CD4-positive, alpha-beta T cell treated with Interleukin-4 for 4 hours (primary cell): Measurements from ENCODE around the gene ARPIN.
"Not testable (repeated sequence)": the region's sequence is repeated elsewhere in the genome, so short reads cannot be mapped to it uniquely, and the experiment has no call there.

Source experiments
- DNase-seq: peaks from one replicate; pipeline ENCODE4 v3.0.0-alpha.2; 2020

ARPIN gene

GRCh38 chr15:89912674-89913396 is at the start of gene ARPIN:
ARPIN (minus strand) TSS chr15:89912952; CDS start chr15:89912835, 117 bp downstream.
- no peak for DNase-seq

GRCh38 chr15:89958107-89958805 is 45.5 kb upstream of the ARPIN start:
- DNase-seq, result no peak

DNA sequence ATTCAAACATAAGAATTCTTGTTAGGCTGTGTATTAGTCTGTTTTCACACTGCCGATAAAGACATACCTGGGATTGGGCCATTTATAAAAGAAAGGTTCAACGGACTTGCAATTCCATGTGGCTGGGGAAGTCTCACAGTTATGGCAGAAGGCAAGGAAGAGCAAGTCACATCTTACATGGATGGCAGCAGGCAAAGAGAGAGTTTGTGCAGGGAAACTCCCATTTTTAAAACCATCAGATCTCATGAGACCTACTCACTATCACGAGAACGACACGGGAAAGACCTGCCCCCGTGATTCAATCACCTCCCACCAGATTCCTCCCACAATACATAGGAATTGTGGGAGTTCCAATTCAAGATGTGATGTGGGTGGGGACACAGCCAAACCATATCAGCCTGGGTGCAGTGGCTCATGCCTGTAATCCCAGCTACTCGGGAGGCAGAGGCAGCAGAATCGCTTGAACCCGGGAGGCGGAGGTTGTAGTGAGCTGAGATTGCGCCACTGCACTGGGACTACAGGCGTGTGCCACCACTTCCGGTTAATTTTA is 42.8 kb upstream of the ARPIN start:
- not testable (repeated sequence) for DNase-seq

- DNase-seq, result no peak
Observed at GRCh38 chr15:89954541-89954940, 41.8 kb upstream of the ARPIN start.

DNA sequence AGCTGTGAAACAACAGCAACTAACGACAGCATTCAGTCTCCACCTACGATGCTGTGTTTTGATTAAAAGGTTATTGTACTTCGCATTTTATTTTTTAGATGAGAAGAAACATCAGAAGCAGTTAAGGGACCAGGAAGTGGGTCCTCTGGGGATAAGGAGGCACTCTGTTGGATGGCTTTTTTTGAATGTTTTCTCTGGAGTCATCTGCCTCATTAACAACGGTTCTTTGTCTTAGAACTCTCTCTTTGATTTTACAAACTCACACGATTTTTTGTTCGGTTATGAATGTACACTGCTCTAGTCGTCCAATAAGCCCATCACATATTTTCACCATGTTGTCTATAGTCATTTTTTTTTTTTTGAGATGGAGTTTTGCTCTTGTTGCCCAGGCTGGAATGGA is 36.0 kb upstream of the ARPIN start:
- DNase-seq, result no peak

GRCh38 chr15:89947385-89947784 is 34.6 kb upstream of the ARPIN start:
- DNase-seq, result no peak

DNA sequence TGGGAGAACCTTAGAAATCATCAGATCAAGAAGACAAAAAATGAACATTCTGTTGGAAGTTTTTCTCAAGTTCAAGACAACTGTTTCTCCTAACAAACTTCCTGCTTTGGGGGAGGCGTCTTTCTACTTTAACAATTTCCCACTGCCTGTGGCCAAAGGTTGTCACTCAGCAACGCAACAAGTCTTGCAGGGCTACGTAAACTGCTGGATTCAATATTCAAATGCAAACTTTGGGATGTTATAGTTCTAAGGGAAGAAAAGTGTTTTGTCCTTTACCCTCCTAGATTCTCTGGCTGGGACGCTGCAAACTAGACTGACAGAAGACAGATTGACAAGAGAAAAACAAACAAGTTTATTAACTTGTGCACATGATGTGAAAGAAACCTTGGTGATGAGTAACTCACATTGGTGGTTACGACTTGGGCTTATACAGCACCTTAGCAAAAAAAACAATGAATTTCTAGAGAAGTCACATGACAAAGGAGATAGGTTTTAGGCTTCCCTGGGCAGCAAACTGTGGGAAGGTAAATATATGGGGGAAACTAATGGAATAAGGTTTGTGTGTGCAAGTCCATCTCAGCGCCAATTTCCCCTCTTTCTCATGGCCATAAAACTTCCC is 34.0 kb upstream of the ARPIN start:
- DNase-seq, result no peak

GRCh38 chr15:89943721-89944120 is 31.0 kb upstream of the ARPIN start:
- not testable (repeated sequence) for DNase-seq

DNA sequence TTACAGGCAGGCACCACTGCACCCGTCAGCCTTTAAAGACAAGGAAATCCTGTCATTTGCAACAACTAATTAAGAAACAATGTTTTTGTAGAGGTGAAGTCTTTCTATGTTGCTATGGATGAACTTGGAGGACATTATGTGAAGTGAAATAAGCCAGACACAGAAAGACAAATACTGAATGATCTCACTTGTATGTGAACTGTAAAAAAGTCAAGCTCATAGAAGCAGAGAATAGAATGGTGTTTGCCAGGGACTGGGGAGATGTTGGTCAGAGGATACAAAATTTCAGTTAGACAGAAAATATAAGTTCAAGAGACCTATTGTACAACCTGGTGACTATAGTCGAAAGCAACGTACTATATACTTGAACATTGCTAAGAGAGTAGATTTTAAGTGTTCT is 27.2 kb upstream of the ARPIN start:
- DNase-seq, result no peak

GRCh38 chr15:89939377-89939776 is 26.6 kb upstream of the ARPIN start:
- DNase-seq, result not testable (repeated sequence)

- DNase-seq, result no peak
Observed at GRCh38 chr15:89937365-89938350, 24.9 kb upstream of the ARPIN start.

DNA sequence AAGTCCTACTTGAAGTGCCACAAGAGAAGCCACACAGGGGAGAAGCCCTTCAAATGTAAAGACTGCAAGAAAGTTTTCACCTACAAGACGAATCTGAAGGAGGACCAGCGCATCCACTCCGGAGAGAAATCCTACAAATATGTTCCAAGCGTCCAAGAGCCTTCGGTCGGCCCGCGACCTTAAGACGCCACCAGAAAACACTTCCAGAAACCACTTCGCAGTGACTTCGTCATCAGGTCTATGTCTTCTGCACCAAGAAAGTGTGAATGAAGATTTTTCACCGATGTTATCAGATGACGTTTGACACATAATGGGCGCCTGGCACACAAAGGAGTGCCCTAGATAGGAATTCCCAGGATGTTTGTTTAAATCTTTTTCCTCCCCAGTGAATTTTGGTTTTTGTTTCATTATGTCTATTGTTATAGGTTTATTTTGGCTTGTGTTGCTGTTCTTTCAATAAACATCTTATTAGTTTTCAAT is 24.1 kb upstream of the ARPIN start:
- no peak for DNase-seq

- DNase-seq, result peak; percentile 35
Observed at GRCh38 chr15:89936051-89936785, 23.5 kb upstream of the ARPIN start.

GRCh38 chr15:89932880-89933279 is 20.1 kb upstream of the ARPIN start:
- DNase-seq, result no peak

DNA sequence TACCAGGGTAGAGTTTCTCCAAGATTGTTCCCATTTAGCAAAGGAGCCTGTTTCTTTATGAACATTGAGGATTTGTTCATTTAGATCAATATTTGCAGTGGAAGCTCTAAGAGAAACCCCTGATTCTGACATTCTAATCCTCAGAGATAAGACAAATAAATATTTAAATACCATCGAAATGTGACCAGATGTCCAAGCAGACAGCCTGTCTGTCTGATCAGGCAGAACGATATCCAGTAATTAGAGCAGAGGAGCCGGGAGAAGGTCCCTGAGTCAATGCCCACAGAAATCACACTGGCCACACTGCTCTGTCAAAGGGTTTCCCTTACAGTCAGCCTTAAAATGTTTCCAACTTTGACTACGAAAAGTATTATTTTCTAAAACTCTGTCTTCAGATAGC is 15.7 kb upstream of the ARPIN start:
- no peak for DNase-seq

- DNase-seq, result no peak
Observed at GRCh38 chr15:89926158-89926557, 13.4 kb upstream of the ARPIN start.

DNA sequence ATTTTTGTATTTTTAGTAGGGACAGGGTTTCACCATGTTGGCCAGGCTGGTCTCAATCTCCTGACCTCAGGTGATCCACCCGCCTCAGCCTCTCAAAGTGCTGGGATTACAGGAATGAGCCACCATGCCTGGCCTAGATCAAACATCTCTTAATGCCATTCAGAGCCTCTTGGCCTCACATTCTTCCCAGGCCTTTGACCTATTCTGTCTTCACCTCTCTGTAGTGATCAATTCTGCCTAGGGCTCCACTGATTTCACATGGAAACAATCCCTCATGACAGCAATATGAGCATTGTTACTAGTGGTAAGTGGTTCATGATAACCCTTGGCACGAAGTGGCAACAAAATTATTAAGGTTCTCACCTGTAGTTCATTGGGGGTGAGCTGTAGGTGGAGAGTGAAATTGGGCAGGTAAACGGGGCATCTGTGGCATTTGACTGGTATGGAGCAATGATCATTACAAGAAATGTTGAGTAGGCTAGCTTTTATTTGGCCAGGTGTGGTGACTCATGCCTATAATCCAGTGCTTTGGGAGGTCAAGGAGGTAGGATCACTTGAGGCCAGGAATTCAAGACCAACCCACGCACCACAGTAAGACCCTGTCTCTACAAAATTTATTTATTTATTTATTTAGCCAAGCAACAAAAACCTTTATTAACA is 4.8 kb upstream of the ARPIN start:
- no peak for DNase-seq

DNA sequence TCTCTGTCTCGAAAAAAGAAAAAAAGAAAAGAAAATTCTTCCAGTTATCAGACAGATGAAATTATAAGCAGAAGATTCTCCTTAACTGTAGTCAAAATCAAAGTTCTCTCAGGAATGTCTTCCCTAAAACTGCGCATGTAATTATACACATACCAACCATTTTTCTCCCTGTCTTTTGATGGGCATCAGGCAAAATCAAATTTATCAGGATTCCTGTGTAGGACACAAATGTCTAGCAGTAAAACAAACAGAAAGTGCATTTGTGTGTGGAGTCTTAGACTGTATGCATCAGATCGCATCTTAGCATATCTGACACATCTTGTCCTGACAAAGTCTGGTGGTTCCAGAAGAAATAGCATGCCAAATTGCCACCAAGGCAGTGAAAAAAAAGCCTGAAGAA is 3.9 kb upstream of the ARPIN start:
- DNase-seq, result no peak

- DNase-seq, result no peak
Observed at GRCh38 chr15:89912145-89912673, 543 bp downstream of the ARPIN start.

GRCh38 chr15:89910891-89911626 is 1.7 kb downstream of the ARPIN start:
- DNase-seq, result no peak
